ENCODE measurements around the gene NFKBIE. TPM values are rescaled to one million over a fixed set of nuclear protein-coding genes. Genes with fewer than 3 reads are reported as not detected.

Gene NFKBIE
- total RNA-seq, 1 donor from 2014 or later: 11.1 TPM

- H3K27ac Mint-ChIP-seq (ENCODE audit: unreplicated experiment): peak overlapping the region; percentile 94
- no peaks in the 10 kb centered on the region for H3K36me3 Mint-ChIP-seq (ENCODE audit: unreplicated experiment)
- peak overlapping the region; percentile 75 for H3K4me3 Mint-ChIP-seq (ENCODE audit: unreplicated experiment)
- no peak for TF ChIP-seq CTCF (IDR thresholded peaks at IDR 0.05)
- no peak for DNase-seq (ENCODE audit: extremely low spot score, unreplicated experiment)
- H3K4me1 Mint-ChIP-seq (ENCODE audit: unreplicated experiment): peaks cover 70% of the 10 kb centered on the region
- no peaks in the 10 kb centered on the region for H3K27me3 Mint-ChIP-seq (ENCODE audit: unreplicated experiment)
- no peaks in the 10 kb centered on the region for H3K9me3 Mint-ChIP-seq (ENCODE audit: unreplicated experiment)
These were observed 45.3 kb downstream of the NFKBIE start for GRCh38 chr6:44219815-44220784.

- H3K4me3 Mint-ChIP-seq (ENCODE audit: unreplicated experiment): peak overlapping the region; percentile 75
- no peak for TF ChIP-seq CTCF (IDR thresholded peaks at IDR 0.05)
- DNase-seq (ENCODE audit: extremely low spot score, unreplicated experiment): peak; percentile 93
- H3K4me1 Mint-ChIP-seq (ENCODE audit: unreplicated experiment): peaks cover 61% of the 10 kb centered on the region
- peak overlapping the region; percentile 94 for H3K27ac Mint-ChIP-seq (ENCODE audit: unreplicated experiment)
- peaks cover 2% of the 10 kb centered on the region for H3K27me3 Mint-ChIP-seq (ENCODE audit: unreplicated experiment)
- H3K36me3 Mint-ChIP-seq (ENCODE audit: unreplicated experiment): no peaks in the 10 kb centered on the region
- H3K9me3 Mint-ChIP-seq (ENCODE audit: unreplicated experiment): no peaks in the 10 kb centered on the region
These were observed 46.1 kb downstream of the NFKBIE start for GRCh38 chr6:44219053-44219814.

GRCh38 chr6:44217332-44218143 lies 47.8 kb downstream of the NFKBIE start:
- Mint-ChIP-seq H3K4me1 (ENCODE audit: unreplicated experiment) (peaks cover 51% of the 10 kb centered on the region), H3K27ac (ENCODE audit: unreplicated experiment) (peak overlapping the region; percentile 94), H3K36me3 (ENCODE audit: unreplicated experiment) (no peaks in the 10 kb centered on the region), H3K9me3 (ENCODE audit: unreplicated experiment) (no peaks in the 10 kb centered on the region), H3K27me3 (ENCODE audit: unreplicated experiment) (peaks cover 6% of the 10 kb centered on the region), H3K4me3 (ENCODE audit: unreplicated experiment) (no peak overlapping the region)
- no peak for TF ChIP-seq CTCF (IDR thresholded peaks at IDR 0.05)
- no peak for DNase-seq (ENCODE audit: extremely low spot score, unreplicated experiment)

GRCh38 chr6:44216677-44217331 lies 48.5 kb downstream of the NFKBIE start, which contains the start of gene MYMX:
MYMX (plus strand) TSS chr6:44216926; CDS start chr6:44217472, 546 bp downstream.
- Mint-ChIP-seq H3K4me1 (ENCODE audit: unreplicated experiment) (peaks cover 45% of the 10 kb centered on the region), H3K9me3 (ENCODE audit: unreplicated experiment) (no peaks in the 10 kb centered on the region), H3K27me3 (ENCODE audit: unreplicated experiment) (peaks cover 6% of the 10 kb centered on the region), H3K4me3 (ENCODE audit: unreplicated experiment) (no peak within 1 kb of the TSS), H3K36me3 (ENCODE audit: unreplicated experiment) (no peaks in the 10 kb centered on the region), H3K27ac (ENCODE audit: unreplicated experiment) (peak within 1 kb of the TSS; percentile 63)
- TF ChIP-seq CTCF (IDR thresholded peaks at IDR 0.05): no peak
- no peak for DNase-seq (ENCODE audit: extremely low spot score, unreplicated experiment)

Data from osteocyte (in vitro differentiated cells).